GM18867 (cell line): ENCODE measurements around the gene SYAP1.
"Not testable (repeated sequence)": the region's sequence is repeated elsewhere in the genome, so short reads cannot be mapped to it uniquely, and the experiment has no call there.

Experiments used
- ATAC-seq: cut with Tn5 transposase; IDR thresholded peaks from one replicate; pipeline ENCODE4 v1.9.1; 2021; ENCODE audit warnings: mild to moderate bottlenecking, moderate library complexity; ENCODE audit not compliant: unreplicated experiment

The SYAP1 gene

GRCh38 chrX:16722481-16722880 is 3.1 kb downstream of the SYAP1 start:
- ATAC-seq, result no peak

DNA sequence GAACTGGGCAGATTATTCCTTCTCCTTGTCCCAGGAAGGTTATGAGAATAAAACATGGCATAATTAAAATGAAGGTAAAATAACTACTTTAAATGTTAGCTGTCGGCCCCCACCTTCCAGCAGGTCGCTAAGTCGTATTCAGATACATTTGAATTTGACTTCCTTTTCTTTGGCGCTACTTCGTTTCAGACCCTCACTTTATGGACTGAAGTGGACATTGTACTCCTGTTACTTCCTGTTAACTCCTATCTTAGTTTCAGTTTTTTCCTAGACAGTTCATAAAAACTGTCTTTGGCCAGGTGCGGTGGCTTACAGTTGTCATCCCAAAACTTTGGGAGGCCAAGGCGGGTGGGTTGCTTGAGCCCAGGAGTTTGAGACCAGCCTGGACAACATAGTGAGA is 5.7 kb downstream of the SYAP1 start:
- ATAC-seq, result no peak

- ATAC-seq, result not testable (repeated sequence)
Measured at GRCh38 chrX:16726347-16726988, 7.1 kb downstream of the SYAP1 start.

- ATAC-seq, result no peak
Measured at GRCh38 chrX:16727637-16728036, 8.2 kb downstream of the SYAP1 start.

DNA sequence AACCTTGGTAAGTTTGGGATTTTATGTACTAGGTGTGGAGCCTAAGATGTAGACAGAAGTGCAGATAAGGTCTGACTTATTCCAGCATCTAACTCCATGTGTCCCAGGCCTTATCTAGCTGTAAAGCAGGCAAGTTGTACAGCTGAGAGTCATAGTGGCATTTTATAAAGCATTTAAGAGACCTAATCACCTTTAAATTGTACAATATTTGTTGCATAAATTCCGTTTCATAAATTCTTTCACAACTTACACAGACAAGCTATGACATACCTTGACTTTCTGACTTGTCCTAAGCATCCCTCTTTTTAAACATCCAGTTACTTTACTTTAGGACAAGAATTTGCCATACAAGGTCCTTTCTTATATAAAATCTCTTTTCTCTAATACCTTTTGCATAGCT is 11.0 kb downstream of the SYAP1 start:
- no peak for ATAC-seq

GRCh38 chrX:16733013-16733412 is 13.6 kb downstream of the SYAP1 start:
- no peak for ATAC-seq

DNA sequence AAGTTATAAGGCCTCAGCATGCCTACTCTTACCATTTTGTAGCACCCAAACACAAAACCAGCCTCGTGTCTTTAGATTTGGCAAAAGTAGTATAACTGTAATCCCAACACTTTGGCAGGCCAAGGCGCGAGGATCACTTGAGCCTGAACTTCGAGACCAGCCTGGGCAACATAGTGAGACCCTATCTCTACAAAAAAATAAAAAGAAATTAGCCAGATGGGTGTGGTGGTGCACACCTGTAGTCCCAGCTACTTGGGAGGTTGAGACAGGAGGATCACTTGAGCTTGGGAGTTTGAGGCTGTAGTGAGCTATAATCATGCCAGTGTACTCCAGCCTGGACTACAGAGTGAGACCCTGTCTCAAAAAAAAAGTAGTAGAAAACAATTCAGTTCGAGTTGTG is 17.6 kb downstream of the SYAP1 start:
- ATAC-seq, result no peak

GRCh38 chrX:16739574-16739973 is 20.2 kb downstream of the SYAP1 start:
- no peak for ATAC-seq

DNA sequence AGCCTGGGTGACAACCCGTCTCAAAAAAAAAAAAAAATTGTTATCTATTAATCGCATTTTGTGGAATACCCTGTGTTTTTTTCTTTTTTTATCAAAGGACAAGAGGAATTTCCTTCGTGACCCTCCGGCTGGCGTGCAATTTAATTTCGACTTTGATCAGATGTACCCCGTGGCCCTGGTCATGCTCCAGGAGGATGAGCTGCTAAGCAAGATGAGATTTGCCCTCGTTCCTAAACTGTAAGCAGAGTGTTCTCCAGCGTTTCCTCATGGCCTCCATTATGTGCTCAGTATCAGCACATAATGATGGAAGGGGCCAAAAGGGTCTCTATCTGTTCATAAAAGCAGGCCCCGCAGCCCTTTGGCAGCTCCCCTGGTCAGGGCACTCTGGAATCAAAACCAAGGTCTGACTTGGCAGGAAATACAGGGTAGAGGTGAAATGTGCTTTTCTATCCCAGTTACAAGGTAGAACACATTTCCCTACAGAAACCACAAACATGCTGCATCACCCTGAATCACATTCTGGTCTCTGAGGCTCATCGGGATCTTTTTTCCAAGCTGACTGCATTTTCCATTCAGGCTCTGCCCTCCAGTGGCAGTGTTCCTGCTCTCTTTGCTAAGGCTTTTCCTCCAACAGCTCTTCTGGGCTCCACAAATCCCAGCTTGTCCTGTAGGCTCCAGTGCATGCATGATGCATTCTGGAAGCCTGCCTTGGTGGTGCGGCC is 24.4 kb downstream of the SYAP1 start:
- no peak for ATAC-seq

DNA sequence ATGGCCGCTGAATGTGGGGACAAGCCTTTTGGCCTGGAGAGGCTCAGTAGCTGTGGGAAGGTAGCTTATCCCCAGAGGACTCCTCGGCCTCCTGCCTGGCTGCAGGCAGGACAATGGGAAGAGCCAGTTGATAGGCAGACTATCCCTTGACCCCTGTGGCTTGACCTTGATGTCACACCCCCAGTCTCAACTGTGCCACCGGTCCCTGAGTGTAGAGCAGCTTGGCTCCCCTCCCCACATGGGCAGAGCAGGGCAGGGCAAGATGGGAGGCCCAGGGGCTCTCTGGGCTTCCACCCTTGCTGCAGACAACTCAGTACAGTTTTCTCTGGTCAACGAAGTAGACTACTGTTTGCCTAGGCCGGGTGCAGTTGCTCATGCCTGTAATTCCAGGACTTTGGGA is 25.7 kb downstream of the SYAP1 start:
- ATAC-seq, result no peak

DNA sequence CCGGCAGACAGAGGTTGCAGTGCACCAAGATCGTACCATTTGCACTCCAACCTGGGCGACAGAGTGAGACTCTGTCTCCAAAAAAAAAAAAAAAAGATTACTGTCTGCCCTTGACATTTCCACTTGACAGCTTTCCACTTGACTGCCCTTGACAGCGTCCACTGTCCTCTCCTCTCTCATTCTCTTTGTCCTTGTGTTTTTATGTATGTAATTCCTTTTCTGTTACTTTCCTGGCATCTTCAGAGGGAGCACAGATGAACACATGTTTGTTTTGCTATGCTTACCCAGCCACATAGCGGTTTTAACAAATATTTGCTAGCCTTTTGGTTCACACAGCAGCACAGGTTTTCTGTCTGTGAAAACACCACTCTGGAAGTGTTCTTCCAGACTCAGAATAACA is 26.2 kb downstream of the SYAP1 start:
- ATAC-seq, result no peak

DNA sequence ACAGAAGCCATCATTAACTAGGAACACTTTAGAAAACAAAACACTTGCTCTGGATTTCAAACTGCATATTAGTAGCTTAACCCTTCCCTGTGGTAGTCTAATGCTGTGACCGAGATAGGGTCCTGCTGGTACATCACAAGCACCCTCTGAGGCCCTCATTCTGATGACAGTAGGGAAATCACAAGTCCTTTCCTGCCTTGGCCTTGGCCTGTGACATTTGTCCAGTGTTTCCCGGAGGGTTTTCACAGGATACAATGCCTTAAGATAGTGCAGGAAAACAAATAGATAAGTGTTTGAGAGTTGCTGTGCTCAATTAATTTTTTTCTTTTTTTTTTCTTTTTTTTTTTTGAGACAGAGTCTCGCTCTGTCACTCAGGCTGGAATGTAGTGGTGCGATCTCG is 29.0 kb downstream of the SYAP1 start:
- ATAC-seq, result no peak

- no peak for ATAC-seq
Measured at GRCh38 chrX:16750136-16750535, 30.7 kb downstream of the SYAP1 start.

DNA sequence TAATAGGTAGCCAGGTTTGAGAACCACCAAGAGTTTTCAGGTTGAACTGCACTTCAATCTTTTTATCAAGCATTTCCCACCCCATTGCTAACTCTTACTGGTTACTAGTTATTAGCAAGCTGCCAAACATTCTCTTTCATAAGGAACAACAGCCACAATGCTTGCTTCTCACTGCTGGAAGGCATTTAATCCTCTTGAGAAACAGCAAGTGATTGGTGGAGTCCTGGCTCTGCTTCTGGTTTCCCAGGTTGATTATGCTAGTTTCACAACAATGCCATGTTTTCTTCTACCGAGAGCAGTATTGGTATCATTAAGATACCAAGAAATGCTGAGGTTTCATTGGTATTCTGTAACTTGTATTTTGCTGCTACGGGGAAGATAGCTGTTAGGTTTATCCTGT is 34.6 kb downstream of the SYAP1 start:
- ATAC-seq, result no peak

DNA sequence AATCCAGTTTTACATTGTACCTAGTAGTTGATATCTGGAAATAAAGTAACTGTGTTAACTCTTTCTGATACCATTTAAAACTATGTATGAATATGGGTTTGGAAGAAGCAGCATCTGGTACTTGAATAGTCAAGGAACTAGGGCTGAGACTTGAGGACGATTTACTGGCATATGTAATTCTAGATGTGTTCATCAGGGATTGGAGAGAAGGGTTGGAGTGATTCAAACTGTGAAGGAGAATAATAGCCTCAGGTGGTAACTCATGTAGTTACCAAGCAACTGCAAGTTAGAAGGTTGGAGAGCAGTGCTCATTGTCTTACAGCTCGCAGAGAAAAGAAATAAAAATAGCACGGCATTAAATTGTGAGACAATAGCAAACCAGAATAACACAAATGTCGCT is 37.3 kb downstream of the SYAP1 start:
- no peak for ATAC-seq

DNA sequence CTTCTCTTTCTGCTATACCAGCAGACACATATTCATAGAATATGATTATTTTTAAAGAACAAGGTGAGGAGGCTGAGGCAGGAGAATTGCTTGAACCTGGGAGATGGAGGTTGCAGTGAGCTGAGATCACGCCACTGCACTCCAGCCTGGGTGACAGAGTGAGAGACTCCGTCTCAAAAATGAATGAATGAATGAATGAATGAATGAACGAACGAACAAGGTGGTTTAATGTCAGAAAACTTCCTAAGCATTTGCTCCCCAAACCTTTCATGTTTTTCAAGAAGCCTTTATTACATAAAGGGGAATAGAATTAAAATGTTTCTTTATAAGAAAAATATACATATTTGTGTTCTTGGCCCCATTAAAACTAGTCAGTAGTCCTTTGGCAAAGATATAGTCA is 42.1 kb downstream of the SYAP1 start:
- not testable (repeated sequence) for ATAC-seq

GRCh38 chrX:16762579-16762978 is 43.2 kb downstream of the SYAP1 start:
- no peak for ATAC-seq

GRCh38 chrX:16765594-16765993 is 46.2 kb downstream of the SYAP1 start:
- no peak for ATAC-seq

DNA sequence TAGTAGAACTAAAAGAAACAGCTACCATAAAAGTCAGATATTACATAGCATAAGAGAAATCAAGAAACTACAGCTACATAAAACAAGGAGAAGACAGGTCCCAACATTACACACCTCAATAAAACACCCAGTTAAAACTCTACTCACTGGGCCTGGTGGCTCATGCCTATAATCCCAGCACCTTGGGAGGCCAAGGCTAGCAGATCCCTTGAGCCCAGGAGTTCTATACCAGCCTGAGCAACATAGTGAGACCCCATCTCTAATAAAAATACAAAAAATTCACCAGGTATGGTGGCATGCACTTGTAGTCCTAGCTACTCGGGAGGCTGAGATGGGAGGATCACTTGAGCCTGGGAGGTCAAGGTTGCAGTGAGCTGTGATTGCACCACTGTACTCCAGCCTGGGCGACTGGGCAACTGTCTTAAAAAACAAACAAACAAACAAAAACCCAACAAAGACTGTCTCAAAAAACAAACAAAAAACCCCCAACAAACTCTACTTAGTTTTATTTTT is 51.6 kb downstream of the SYAP1 start:
- no peak for ATAC-seq

GRCh38 chrX:16771483-16772398 is 52.3 kb downstream of the SYAP1 start:
- no peak for ATAC-seq

GRCh38 chrX:16772460-16772859 is 53.0 kb downstream of the SYAP1 start:
- no peak for ATAC-seq

- no peak for ATAC-seq
Measured at GRCh38 chrX:16774746-16775145, 55.3 kb downstream of the SYAP1 start.
